Fibroblast of upper back skin (primary cell): ENCODE results near the gene DYNLT4.
"Not testable (repeated sequence)": the region's sequence is repeated elsewhere in the genome, so short reads cannot be mapped to it uniquely, and the experiment has no call there.

Source experiments
- DNase-seq: peaks from one replicate; pipeline ENCODE4 v3.0.0-alpha.2; 2013

The DYNLT4 gene

DNA sequence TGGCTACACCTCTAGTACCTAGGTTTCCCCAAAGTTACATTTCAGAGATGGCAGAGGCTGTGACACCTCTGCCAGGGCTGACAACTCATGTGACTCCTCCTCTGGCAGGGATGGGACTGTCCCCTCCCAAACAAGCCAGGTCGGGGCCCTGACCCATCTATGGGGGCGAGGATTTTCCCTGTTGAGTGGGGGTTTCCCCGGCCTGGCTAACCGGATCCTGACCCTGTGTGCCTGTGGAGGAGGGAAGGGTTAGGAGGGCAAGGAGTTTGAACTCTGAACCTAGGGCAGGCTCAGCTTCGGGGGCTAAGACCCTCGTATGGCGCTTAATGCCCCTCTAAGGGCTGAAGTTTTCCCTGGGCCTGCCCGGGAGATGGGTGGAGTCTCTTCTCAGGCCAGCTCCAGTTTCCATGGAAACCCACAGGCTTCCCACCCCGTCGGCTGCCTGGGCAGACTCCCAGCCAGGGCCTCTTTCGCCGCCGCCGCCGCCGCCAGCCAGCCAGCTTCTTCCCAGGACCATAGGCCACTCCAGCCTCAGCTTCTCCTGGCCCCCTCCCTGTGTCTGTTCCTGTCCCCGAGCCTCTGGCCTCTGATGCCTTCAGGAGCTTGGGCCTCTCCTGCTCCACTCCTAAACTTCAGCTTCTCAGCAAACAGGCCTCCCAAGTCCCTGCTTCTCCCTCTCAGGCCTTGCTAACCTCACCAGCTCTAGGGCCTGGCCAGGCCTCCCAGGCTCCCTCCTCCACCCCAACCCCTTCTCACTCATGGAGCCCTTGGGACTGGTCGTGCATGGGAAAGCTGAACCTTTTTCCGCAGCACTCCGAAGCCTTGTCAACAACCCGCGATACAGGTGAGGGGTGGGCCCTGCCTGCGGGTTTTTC, 1.1 kb upstream of the DYNLT4 start, which contains the start of gene BTBD19:
TSS of gene BTBD19 (plus strand) at position 461 of the 875 bp plus-strand sequence. CDS start at position 759, 298 bp downstream.
- DNase-seq = peak; percentile 91

DNA sequence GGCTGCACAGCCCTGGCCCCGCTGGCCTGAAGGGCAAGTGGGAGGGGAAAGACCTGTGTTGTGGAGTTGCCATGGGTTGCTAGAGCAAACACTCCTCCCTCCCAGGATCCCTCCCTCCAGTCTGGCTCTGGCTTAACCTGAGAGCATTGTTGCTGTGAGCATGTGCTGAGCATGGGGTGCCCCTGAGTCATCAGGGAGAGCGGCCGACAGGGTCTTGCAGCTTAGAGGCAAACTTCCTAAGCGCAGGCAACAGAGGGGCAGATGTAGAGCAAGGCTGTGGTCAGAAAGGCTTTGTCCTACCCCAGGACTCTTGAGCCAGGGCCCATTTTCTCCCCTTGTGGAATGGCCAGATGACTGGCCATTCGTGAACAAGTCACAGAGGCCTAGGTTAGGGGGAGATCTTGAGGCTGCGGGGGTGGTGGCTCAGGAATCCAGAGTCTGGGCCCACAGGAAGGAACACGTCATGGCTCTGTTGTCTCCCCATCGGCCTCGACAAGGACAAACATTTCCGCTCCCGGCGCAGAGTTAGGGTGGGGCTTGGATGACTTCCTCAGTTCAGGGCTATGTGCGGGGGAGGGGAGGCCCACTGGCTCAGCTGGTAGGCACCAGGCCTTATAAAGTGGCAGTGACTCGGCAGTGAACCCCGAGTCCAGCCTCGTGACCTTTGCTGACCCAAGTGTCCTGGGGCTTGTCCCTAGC, 362 bp upstream of the DYNLT4 start:
- DNase-seq = peak; percentile 99

DNA sequence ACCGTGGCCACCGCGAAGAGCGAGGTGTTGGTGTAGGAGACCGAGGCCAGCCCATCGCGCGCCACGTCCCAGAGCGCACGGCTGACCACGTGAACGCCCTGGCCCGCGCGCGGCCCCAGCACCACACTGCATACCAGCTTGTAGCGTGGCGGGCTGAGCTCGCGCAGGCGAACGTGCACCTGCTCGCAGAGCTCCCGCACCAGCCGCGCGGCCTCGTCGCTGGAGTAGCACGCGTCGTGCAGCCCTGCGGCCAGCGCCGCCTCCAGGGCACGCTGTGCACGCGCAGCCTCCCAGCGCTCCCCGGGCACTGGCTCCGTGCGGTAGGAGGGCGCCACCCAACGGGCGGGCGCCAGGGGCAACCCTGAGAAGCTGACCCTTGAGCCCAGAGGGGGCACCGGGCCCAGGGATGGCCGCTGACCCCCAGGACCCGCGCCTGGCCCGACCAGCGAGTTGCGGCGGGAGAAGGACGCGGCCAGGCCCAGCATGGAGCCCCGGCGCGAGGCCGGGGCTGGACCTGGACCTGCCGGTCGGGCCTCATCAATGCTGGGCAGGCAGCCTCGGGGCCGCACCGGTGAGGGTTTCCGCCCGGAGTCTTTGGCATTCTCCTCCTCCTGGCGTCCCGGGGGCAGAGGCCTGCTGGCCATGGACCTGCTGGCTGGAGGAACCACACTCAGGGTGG, 987 bp downstream of the DYNLT4 start:
- no peak for DNase-seq

DNA sequence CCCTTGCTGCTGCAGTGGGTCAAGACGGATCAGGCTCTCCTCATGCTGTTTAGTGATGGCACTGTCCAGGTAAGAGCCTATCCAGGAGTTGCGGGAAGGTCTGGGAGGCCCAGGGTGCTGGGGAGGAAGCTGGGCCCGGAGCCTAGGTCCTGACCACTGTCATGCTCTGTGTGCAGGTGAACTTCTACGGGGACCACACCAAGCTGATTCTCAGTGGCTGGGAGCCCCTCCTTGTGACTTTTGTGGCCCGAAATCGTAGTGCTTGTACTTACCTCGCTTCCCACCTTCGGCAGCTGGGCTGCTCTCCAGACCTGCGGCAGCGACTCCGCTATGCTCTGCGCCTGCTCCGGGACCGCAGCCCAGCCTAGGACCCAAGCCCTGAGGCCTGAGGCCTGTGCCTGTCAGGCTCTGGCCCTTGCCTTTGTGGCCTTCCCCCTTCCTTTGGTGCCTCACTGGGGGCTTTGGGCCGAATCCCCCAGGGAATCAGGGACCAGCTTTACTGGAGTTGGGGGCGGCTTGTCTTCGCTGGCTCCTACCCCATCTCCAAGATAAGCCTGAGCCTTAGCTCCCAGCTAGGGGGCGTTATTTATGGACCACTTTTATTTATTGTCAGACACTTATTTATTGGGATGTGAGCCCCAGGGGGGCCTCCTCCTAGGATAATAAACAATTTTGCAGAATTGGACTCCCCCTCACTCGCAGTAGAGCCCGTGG, 1.7 kb downstream of the DYNLT4 start:
- DNase-seq = no peak

DNA sequence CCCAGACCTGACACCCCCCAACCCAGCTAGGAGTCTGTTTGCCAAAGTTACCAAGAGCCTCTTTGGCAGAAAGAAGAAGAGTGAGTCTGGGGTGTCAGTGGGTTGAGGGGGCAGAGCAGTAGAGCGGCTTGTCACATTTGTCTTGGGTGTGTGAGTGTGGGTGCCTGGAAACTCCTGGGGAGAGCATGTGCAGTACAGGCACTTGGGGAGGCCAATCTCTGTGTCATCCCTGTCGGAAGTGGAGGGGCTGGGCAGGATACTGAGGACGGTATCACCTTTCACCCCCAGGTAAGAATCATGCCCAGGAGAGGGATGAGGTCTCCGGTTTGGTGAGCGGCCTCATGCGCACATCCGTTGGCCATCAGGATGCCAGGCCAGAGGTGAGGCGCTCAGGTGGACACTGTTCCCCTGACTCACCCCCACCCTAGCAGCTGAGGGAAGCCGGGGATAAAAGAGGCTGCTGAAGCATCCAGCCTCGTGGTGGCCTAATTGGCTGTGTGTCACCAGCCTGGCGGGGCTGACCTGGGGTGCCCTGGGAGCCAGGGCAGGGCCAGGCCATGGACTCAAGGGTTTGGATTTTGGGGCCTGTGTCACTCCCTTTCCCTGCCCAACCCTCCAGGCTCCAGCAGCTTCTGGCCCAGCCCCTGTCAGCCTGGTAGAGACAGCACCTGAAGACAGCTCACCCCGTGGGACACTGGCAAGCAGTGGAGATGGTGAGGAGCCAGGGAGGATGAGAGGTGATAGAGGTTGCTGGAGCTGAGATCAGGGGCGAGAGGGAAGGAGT, 3.6 kb downstream of the DYNLT4 start:
- DNase-seq = no peak

DNA sequence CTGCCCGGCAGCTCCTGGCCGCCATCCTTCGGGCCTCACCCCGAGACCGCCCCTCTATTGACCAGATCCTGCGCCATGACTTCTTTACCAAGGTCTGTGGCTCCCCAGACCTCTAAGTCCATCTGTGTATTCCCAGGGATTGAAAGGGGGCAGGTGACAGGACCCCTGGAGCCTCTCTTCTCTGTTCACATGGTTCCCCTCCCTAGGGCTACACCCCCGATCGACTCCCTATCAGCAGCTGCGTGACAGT, 4.2 kb downstream of the DYNLT4 start:
- no peak for DNase-seq

DNA sequence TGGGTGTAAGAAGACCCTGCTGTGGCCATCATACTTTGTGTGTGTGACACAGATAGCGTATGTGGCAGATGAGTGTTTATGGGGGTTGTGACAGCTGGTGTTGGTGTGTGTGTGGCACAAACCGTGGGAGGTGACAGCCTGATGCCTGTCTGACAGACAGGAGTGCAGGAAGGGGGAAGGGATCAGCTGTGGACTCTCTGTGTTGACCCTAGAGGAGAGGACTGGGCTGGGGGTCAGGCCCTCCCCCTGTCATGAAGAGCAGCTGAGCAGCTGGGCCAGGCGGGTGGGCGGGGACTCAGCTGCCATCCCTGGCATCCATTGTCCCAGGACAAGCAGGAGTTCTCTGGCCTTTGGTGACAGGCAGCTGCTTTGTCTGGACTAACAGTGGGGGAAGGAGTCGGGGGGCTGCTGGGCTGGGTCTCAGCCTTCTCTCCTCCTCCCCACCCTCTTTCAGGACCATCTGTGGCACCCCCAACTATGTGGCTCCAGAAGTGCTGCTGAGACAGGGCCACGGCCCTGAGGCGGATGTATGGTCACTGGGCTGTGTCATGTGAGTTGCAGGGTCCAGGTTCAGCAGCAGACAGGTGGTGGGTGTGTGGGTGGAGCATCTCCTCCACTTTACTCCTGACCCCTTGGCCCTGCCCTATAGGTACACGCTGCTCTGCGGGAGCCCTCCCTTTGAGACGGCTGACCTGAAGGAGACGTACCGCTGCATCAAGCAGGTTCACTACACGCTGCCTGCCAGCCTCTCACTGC, 4.7 kb downstream of the DYNLT4 start:
- no peak for DNase-seq

DNA sequence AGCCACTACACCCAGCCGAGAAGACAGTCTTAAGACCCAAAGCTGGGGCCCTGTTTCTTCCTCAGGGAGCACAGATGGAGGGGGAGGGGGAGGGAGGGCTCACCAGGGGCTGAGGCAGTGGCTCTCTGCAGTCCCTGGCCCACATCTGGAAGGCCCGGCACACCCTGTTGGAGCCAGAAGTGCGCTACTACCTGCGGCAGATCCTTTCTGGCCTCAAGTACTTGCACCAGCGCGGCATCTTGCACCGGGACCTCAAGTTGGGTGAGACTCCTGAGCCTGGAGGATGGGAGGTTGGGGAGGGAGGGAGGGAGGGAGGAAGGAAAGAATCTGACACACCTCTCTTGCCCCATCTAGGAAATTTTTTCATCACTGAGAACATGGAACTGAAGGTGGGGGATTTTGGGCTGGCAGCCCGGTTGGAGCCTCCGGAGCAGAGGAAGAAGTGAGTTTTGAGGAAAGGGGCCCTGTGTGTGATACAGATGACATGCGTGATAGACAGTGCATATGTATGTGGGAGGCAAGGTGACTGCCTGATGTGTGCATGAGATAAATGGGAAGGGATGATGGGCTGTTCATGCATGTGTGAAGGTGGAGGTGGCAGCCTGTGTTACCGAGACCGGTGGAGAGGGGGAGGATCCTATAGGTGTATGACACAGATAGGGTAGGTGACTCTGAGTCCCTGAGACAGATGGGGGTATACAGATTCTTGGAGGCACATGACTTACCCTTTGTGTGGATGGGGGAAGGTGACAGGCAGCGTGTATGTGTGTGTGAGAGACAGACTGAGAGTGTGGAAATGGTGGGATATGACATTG, 5.5 kb downstream of the DYNLT4 start:
- no peak for DNase-seq

DNA sequence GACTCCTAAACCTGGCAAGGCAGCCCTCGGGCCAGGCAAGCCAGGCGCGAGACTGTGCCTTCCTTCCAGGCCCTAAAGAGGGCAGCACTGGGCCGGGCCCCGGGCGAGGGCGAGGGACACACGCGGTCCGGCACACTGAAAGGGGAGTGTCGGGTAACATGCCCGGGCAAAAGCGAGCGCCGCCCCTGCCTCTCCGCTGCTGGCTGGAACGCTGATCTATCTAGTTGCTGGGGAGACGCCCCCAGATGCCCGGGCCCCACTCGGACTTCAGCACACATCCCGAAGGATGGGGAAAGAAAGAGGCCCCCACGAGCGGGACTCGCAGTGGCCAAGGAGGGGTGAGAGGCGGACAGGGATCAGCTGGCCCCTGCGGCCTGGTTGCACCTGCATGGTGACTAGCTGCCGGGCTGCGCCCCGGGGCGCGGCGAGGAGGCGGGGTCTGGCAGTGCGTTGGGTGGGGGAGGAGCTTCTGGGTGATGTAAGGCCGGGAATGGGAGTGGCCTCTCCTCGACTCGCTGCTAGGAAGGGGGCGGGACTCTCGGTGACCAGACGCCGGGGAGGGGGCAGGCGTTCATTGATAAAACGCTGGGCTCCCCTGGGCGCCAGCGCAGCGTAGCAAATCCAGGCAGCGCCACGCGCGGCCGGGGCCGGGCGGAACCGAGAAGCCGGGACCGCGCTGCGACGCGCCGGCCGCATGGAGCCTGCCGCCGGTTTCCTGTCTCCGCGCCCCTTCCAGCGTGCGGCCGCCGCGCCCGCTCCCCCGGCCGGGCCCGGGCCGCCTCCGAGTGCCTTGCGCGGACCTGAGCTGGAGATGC, 7.2 kb downstream of the DYNLT4 start, which contains the start of gene PLK3:
TSS of gene PLK3 (plus strand) at position 608 of the 815 bp plus-strand sequence. CDS start at position 695, 87 bp downstream.
- DNase-seq = peak; percentile 98

DNA sequence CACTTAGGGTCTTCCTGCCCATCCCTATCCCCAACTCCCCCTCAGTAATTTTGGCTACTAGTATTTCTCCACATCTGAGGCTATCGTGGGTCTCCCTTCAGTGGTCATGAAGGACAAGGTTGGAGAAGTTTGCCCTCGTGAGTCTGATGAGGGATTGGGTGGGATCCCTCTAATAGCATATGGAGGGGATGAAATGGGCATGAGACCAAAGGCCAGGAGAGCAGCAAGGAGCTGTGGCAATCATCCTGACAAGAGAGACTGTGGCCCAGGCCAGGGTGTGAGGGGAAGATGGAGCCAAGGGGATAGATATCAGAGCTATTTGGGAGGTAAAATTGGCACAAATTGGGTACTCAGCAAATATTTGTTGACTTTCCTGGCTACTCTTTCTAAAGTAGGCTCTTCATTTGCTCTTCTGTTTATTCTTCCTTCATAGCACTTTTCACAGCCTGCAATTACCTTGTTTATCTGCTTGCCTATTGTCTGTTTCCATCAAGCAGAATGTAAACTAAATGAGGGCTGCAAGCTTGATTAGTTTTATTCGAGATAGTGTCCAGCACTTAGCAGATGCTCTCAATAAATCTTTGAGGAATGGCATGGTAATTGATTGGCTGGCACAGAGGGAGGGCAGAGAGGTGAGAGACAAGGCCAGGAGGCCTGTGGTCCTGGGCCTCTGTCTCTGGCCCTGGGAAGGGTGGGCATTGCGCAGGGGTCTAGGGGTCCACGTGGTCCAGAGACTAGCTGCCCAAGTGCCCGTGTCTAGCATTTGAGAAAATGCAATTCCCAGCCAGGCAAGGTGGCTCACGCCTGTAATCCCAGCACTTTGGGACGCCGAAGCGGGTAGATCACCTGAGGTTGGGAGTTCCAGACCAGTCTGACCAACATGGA, 8.4 kb downstream of the DYNLT4 start:
- no peak for DNase-seq

DNA sequence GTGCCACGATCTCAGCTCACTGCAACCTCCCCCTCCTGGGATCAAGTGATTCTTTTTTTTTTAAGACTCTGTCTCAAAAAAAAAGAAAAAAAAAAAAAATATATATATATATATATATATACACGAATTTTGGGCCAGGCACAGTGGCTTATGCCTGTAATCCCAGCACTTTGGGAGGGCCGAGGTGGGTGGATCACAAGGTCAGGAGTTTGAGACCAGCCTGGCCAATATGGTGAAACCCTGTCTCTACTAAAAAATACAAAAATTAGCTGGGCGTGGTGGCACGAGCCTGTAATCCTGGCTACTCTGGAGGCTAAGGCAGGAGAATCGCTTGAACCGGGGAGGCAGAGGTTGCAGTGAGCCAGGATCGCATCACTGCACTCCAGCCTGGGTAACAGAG, 9.3 kb downstream of the DYNLT4 start:
- not testable (repeated sequence) for DNase-seq

DNA sequence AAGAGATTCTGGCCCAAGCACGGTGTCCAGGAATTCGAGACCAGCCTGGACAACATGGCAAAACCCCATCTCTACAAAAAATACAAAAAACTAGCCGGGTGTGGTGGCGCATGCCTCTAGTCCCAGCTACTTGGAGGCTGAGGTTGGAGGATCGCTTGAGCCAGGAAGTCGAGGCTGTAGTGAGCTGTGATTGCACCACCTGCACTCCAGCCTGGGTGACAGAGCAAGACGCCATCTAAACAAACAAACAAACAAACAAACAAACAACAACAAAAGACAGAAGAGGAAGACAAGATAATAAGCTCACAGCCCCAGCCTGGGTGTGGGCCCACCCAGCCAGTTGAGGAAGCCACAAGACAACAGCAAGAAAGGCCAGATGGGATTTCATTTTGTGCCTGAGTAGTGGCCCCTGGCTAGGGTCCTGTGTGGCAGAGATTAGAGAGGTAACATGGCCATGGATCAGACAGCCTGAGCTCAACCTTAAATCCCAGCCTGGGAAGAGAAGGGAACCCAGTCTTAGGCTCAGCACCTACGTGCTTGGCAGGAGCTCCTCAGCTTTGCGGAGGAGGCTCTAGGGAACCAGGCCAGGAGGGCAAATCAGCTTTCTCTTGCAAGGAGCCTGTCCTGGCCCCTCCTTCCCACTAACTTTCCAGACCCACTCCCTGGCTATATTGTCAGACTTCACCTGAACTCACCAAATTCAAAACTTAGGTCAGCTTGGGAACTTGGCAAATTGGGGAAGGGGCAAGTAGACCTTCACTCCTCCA, 14.2 kb downstream of the DYNLT4 start:
- no peak for DNase-seq

DNA sequence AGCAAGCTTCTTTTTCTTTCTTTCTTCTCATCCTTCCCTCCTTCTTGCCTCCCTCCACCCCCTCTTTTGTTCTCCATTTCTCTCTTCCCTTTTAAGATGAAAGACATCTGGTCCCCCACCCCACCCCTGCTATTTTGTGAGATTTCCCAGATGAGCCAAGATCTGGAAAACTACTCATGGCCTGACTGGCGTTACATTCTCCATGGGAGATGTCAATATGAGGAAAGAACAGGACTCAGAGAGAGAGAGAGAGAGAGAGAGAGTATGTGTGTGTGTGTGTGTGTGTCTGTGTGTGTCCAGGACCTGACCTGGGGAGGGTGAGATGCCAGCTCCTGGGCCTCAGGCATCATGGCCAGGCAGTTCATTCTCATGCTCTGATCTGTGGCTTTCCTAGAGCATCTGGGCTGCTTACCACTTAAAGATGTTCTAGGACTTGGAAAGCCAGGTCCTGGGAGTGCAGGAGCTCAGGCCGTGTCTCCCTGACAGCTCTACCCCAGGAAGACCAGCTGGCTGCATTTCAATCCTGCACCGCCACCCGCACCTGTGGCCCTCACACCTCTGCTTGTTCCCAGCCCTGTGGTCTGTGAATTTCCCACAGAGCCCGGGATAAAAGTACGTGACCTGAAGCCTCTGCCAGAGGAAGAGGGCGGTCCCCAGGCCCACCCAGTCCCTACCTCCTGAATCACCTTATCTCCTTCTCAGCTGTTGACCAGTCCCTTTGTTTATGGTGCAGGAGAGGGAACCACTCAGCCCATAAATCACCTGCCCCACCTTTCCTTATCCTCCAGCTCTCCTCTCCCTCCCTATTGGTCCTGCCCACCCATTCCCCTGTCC, 16.0 kb downstream of the DYNLT4 start:
- DNase-seq = no peak

DNA sequence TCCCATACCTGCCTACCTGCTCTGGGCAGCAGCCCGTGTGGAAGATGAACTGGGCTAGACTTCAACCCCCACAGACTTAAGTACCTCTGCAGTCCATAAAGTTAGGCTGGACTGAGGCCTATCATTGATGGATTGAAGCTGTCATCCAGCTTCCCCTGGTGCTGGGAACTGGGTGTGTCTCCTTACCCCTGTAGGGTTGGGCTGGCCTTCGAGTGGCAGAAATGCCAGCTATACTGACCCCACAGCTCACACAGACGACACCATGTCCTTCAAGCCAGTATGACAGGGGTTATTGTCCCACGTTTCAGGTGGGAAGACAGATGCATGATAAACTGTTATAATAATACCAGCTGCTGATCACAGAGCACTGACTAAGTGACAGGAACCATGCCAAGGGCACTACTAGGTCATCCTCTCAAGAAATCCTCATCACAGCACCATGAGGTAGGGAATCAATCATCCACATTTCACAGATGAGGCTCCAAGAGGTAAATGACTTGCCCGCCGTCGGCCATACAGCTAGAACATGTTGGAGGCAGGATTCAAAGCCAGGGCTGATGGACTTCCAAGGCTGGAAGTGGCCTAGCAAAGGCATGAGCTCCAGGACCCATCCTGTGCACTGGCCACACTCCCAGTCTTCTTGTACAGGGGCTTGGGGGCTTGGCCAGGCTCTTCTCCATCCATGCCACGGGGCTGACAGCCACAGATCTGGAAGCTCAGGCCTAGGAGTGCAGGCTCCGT, 18.9 kb downstream of the DYNLT4 start, which contains the start of gene BEST4:
TSS of gene BEST4 (minus strand) at position 51 of the 741 bp plus-strand sequence. CDS start 465 bp downstream, outside the sequence.
- DNase-seq = no peak

DNA sequence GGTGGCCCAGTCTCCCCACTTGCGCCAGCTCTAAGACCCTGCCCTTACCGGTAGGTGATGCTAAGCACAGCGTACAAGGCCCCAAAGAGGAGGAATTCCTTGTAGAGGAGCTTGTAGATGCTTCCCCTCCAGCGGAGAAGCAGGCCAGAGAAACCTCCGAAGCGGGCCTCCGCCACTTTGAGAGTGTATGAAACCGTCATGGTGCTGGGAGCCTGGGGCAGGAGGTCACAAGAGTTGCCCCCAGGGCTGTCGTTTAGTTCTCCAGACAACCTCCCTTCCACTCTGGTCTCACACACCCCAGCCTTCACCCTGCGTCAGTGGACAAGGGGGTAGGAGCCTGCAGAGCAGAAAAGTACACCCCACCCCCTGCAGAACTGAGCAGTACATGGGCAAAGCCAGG, 19.6 kb downstream of the DYNLT4 start:
- DNase-seq = no peak
